Measurements from ENCODE around the gene BCAS3.
A peak's percentile ranks its signal among the peaks of the same experiment; 100 is the strongest.

The BCAS3 gene

DNA sequence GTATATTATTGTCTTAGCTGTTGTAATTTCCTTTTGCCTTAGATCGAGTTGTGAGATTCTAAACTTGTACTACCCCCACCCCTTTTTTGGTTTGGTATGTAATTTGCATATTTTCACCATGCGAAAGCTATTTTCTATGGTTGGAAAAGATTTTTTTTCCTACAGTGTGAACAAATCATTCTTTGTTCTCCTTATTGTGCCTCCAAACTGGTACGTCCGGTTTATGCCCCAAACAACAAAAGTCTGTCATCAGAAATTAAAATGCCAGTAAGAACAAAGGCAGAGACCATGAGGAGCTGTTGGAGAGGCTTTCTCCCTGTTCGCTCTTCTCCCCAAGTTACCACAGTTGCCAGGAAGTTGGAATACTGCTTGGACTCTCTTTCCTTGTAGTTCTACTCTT is 66.1 kb downstream of the BCAS3 start:
- no peaks in the 10 kb centered on the region for H3K79me2 ChIP-seq (ENCODE audit: low read length)
- no peak overlapping the region for H3K4me3 ChIP-seq (ENCODE audit: low read length)

DNA sequence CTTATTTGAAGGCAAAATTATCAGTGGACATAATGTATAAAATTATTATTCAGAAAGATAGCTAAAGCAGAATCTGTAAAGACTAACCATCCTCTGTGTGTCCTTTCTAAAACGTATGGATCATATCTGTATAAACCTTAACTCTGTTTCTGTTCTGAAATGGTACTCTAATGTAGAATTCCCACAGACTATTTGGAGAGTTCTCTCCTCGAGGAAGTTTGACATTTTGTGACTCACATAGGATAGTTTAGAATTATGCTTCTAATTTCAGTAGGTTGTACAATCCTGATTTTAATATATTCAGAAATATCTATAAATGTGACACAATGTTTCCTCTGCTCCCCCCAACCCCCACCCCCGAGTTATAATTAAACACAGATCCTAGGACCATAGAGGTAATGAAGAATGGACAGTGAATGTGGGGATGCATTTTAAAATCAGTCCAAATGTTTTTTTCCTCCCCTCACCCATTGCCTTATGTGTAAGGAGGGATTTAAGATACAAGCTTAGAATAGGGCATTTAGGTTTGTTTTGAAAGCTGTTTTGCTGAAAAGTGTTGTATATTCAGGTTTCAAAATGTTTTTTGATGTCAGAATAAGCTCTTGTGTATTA is 66.8 kb downstream of the BCAS3 start:
- no peaks in the 10 kb centered on the region for H4K20me1 ChIP-seq (ENCODE audit: insufficient read depth, low read length)
- no peak for TF ChIP-seq EZH2phosphoT487 (IDR thresholded peaks at IDR 0.05; ENCODE audit: low read depth)
- TF ChIP-seq, protein P1, sequence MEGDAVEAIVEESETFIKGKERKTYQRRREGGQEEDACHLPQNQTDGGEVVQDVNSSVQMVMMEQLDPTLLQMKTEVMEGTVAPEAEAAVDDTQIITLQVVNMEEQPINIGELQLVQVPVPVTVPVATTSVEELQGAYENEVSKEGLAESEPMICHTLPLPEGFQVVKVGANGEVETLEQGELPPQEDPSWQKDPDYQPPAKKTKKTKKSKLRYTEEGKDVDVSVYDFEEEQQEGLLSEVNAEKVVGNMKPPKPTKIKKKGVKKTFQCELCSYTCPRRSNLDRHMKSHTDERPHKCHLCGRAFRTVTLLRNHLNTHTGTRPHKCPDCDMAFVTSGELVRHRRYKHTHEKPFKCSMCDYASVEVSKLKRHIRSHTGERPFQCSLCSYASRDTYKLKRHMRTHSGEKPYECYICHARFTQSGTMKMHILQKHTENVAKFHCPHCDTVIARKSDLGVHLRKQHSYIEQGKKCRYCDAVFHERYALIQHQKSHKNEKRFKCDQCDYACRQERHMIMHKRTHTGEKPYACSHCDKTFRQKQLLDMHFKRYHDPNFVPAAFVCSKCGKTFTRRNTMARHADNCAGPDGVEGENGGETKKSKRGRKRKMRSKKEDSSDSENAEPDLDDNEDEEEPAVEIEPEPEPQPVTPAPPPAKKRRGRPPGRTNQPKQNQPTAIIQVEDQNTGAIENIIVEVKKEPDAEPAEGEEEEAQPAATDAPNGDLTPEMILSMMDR (IDR thresholded peaks at IDR 0.05; ENCODE audit: low read depth, low read length), result no peak
- H2AFZ ChIP-seq (ENCODE audit: low read depth, low read length), result no peak overlapping the region
- H3K27ac ChIP-seq (ENCODE audit: low read length), result no peak overlapping the region
- H3K4me1 ChIP-seq (ENCODE audit: low read length), result no peaks in the 10 kb centered on the region
- H3K4me3 ChIP-seq (ENCODE audit: low read length), result no peak overlapping the region
- no peak overlapping the region for H3K4me2 ChIP-seq (ENCODE audit: low read length)
- peaks cover 15% of the 10 kb centered on the region; the same call in 1 of the 2 replicates for H3K27me3 ChIP-seq (ENCODE audit: low read depth, low read length)
- no peaks in the 10 kb centered on the region for H3K36me3 ChIP-seq (replicated peaks; ENCODE audit: low read depth, low read length)
- no peak overlapping the region for H3K9ac ChIP-seq (ENCODE audit: low read length)
- H3K79me2 ChIP-seq (ENCODE audit: low read length), result no peaks in the 10 kb centered on the region
- H3K9me3 ChIP-seq (ENCODE audit: insufficient read depth, low read length), result no peaks in the 10 kb centered on the region

More for the DNA sequence above, 66.1 kb downstream of the BCAS3 start:
- Histone ChIP-seq H3K4me1 (ENCODE audit: low read length) (no peaks in the 10 kb centered on the region), H3K36me3 (replicated peaks; ENCODE audit: low read depth, low read length) (no peaks in the 10 kb centered on the region), H3K9me3 (ENCODE audit: insufficient read depth, low read length) (no peaks in the 10 kb centered on the region), H3K27me3 (ENCODE audit: low read depth, low read length) (peaks cover 15% of the 10 kb centered on the region; the same call in 1 of the 2 replicates), H3K27ac (ENCODE audit: low read length) (no peak overlapping the region), H3K9ac (ENCODE audit: low read length) (no peak overlapping the region), H2AFZ (ENCODE audit: low read depth, low read length) (no peak overlapping the region), H3K4me2 (ENCODE audit: low read length) (no peak overlapping the region), H4K20me1 (ENCODE audit: insufficient read depth, low read length) (no peaks in the 10 kb centered on the region)
- TF ChIP-seq, protein P1 (IDR thresholded peaks at IDR 0.05; ENCODE audit: low read depth, low read length), result no peak
- TF ChIP-seq EZH2phosphoT487 (IDR thresholded peaks at IDR 0.05; ENCODE audit: low read depth), result no peak

DNA sequence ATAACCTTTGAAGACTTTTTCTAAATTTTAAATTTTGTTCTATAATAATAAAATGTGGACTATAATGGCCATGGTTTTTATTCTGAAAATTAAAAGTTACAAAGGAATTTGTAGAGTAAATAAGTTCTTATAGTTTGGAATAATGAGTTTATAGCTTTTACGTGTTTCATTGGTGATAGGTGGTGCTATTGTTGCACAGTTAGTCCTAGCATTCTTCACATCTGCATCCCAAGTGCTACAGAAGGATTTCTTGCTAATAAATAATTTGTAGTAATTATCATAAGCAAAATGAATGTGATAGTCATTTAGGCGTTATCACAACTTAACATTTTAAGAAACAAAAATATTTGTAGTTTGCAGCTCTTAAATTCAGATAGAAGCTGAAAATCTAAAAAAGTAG is 67.9 kb downstream of the BCAS3 start:
- Histone ChIP-seq H3K4me2 (ENCODE audit: low read length) (no peak overlapping the region), H3K27me3 (ENCODE audit: low read depth, low read length) (peaks cover 15% of the 10 kb centered on the region; the same call in 1 of the 2 replicates), H3K36me3 (replicated peaks; ENCODE audit: low read depth, low read length) (no peaks in the 10 kb centered on the region), H3K9ac (ENCODE audit: low read length) (no peak overlapping the region), H3K4me1 (ENCODE audit: low read length) (0 out of 2 replicates have a peak, but pooled peaks cover under 1% of the 10 kb centered on the region), H3K9me3 (ENCODE audit: insufficient read depth, low read length) (no peaks in the 10 kb centered on the region), H3K79me2 (ENCODE audit: low read length) (no peaks in the 10 kb centered on the region), H4K20me1 (ENCODE audit: insufficient read depth, low read length) (no peaks in the 10 kb centered on the region), H3K27ac (ENCODE audit: low read length) (no peak overlapping the region), H2AFZ (ENCODE audit: low read depth, low read length) (no peak overlapping the region), H3K4me3 (ENCODE audit: low read length) (no peak overlapping the region)
- no peak for TF ChIP-seq EZH2phosphoT487 (IDR thresholded peaks at IDR 0.05; ENCODE audit: low read depth)
- TF ChIP-seq, protein P1 (IDR thresholded peaks at IDR 0.05; ENCODE audit: low read depth, low read length), result peak; percentile 45

GRCh38 chr17:60747069-60747808 is 69.6 kb downstream of the BCAS3 start:
- H3K9ac ChIP-seq (ENCODE audit: low read length), result no peak overlapping the region
- no peak for TF ChIP-seq EZH2phosphoT487 (IDR thresholded peaks at IDR 0.05; ENCODE audit: low read depth)
- TF ChIP-seq, protein P1 (IDR thresholded peaks at IDR 0.05; ENCODE audit: low read depth, low read length), result no peak
- no peak overlapping the region for H3K4me2 ChIP-seq (ENCODE audit: low read length)
- no peaks in the 10 kb centered on the region for H3K79me2 ChIP-seq (ENCODE audit: low read length)
- H3K4me1 ChIP-seq (ENCODE audit: low read length), result 0 out of 2 replicates have a peak, but pooled peaks cover 4% of the 10 kb centered on the region
- no peaks in the 10 kb centered on the region for H3K9me3 ChIP-seq (ENCODE audit: insufficient read depth, low read length)
- peaks cover 15% of the 10 kb centered on the region; the same call in 1 of the 2 replicates for H3K27me3 ChIP-seq (ENCODE audit: low read depth, low read length)
- no peak overlapping the region for H3K27ac ChIP-seq (ENCODE audit: low read length)
- no peak overlapping the region for H2AFZ ChIP-seq (ENCODE audit: low read depth, low read length)
- no peak overlapping the region for H3K4me3 ChIP-seq (ENCODE audit: low read length)
- no peaks in the 10 kb centered on the region for H3K36me3 ChIP-seq (replicated peaks; ENCODE audit: low read depth, low read length)
- H4K20me1 ChIP-seq (ENCODE audit: insufficient read depth, low read length), result no peaks in the 10 kb centered on the region

Data from OCI-LY3 (cell line).